Mesenteric fat pad (tissue), 1 donor: ENCODE data around the gene SCGB1D2. TPM values are rescaled to one million over a fixed set of nuclear protein-coding genes. Genes with fewer than 3 reads are reported as not detected.

Experiments used
- DNase-seq: peaks from one replicate; pipeline ENCODE4 v3.0.0-alpha.2; 2020; ENCODE audit warnings: low spot score
- total RNA-seq: library from RNA; stranded (reverse); fragmentation: NEBNext Ultra II Directional; extraction: Animal tissue kit (Norgen Biotek cat#: 25700); gene quantifications from one replicate; pipeline ENCODE4 v1.2.1, GENCODE V29; 2021
- donor health status: DM: yes; HTN: yes; CAD: no.

SCGB1D2 gene
- total RNA-seq, 1 donor from 2014 or later = not detected

- no peak for DNase-seq
Observed at GRCh38 chr11:62260261-62260953, 18.4 kb downstream of the SCGB1D2 start.

DNA sequence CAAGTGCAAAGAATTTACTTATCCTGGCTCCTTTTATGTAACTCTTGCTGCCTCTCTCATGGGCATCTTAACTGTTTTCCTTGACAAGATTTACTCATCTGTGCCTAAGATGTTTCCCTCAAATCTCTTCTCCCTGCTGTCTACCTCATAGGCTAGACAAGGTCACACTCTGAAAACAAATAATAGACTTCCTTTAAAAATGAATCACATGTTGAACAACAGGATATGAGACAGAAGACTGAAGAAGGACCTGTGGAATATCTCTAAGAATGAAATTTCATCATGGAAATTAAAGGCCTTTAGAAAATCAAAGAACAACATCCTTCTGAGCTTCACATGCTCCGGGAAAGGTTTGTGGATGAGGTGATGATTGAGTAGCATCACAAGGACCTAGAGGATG, 22.0 kb downstream of the SCGB1D2 start:
- DNase-seq = no peak

GRCh38 chr11:62266558-62266957, 24.5 kb downstream of the SCGB1D2 start:
- DNase-seq = no peak

GRCh38 chr11:62267050-62267449, 25.0 kb downstream of the SCGB1D2 start:
- no peak for DNase-seq

GRCh38 chr11:62267576-62267975, 25.5 kb downstream of the SCGB1D2 start:
- DNase-seq = no peak

GRCh38 chr11:62269654-62270278, 27.7 kb downstream of the SCGB1D2 start, which contains the start of gene SCGB2A2:
SCGB2A2 (plus strand) TSS chr11:62270158; CDS start chr11:62270217, 59 bp downstream.
- no peak for DNase-seq

DNA sequence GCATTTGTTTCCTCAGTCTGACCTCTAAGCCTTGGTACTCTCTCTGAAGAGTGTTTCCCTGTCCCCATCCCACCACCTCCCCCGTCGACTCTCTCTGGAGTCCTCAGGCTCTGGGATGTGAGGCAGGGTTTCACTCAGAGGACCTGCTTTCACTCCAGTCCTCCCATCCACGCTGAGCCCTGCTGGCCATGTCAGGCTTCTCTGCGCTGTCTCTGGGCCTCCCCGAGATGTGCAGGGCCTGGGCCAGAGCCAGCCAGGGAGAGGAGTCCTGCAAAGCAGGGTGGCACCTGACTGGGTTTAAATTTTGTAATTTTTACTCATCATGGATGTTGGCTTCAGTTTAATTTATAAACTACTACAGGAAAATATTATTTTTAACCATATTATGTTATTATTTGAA, 31.2 kb downstream of the SCGB1D2 start:
- DNase-seq = no peak

GRCh38 chr11:62273789-62274275, 31.8 kb downstream of the SCGB1D2 start:
- no peak for DNase-seq

- no peak for DNase-seq
Observed at GRCh38 chr11:62280452-62280851, 38.4 kb downstream of the SCGB1D2 start.

Other genes with a start within 250 kb of the SCGB1D2 start
- gene INCENP, start 118.2 kb upstream of the SCGB1D2 start, total RNA-seq = 14.7 TPM
- not detected for gene SCGB1D1, start 52.0 kb upstream of the SCGB1D2 start, total RNA-seq
- not detected for gene SCGB2A1, start 33.6 kb upstream of the SCGB1D2 start, total RNA-seq
- not detected for gene SCGB2A2, start 27.9 kb downstream of the SCGB1D2 start, total RNA-seq
- not detected for gene SCGB1D4, start 56.8 kb downstream of the SCGB1D2 start, total RNA-seq
- 22.6 TPM for gene ASRGL1, start 95.2 kb downstream of the SCGB1D2 start, total RNA-seq
- gene SCGB1A1, start 176.8 kb downstream of the SCGB1D2 start, total RNA-seq = not detected